SK-N-SH treated with all-trans-retinoic acid at 6 μM for 48 hours (cell line): ENCODE measurements around the gene HINT1.

Experiments used
- ARNTL ChIP-seq: fragments of 450-650 bp; formaldehyde crosslinking; IDR thresholded peaks from 2 replicates; pipeline ENCODE4 v1.5.0; 2020; ENCODE audit warnings: low read depth, mild to moderate bottlenecking, moderate library complexity, borderline replicate concordance
- CSDC2 ChIP-seq: fragments of 250-450 bp; sonication (Bioruptor Pico); IDR thresholded peaks from 2 replicates; pipeline ENCODE4 v1.5.0; 2020; ENCODE audit warnings: mild to moderate bottlenecking, moderate library complexity
- PATZ1 ChIP-seq: fragments of 250-450 bp; sonication (Bioruptor Pico); IDR thresholded peaks from 2 replicates; pipeline ENCODE4 v1.8.0; 2020; ENCODE audit warnings: mild to moderate bottlenecking, moderate library complexity, borderline replicate concordance
- ZFP3 ChIP-seq: fragments of 250-450 bp; sonication (Bioruptor Pico); IDR thresholded peaks from 2 replicates; pipeline ENCODE4 v1.5.0; 2020; ENCODE audit warnings: mild to moderate bottlenecking, moderate library complexity

GRCh38 chr5:131129306-131129705 lies 35.8 kb downstream of the HINT1 start:
- TF ChIP-seq PATZ1, result no peak
- no peak for TF ChIP-seq ZFP3 (CRISPR knock-in tag)
- no peak for TF ChIP-seq ARNTL (CRISPR knock-in tag)
- TF ChIP-seq CSDC2 (CRISPR knock-in tag), result no peak
